GM13977 (cell line): ENCODE measurements around the gene CASKIN2.

Experiments used
- DNase-seq: peaks from one replicate; pipeline ENCODE4 v3.0.0; 2012; ENCODE audit warnings: low spot score
- CTCF ChIP-seq: IDR thresholded peaks from 2 replicates; pipeline ENCODE4 v1.5.1; 2012; ENCODE audit warnings: mild to moderate bottlenecking, control low read depth; ENCODE audit not compliant: insufficient read depth; ENCODE audit errors: extremely low read depth, missing control alignments
- in situ Hi-C: fragments of 300-500 bp; cut with MboI; formaldehyde crosslinking; loops from one replicate; pipeline ENCODE4 v1.12.0; 2022; ENCODE audit warnings: low sequenced_read_pairs, low pct_unique_long_range_greater_than_20kb, mixed read lengths, inconsistent platforms; ENCODE audit not compliant: unreplicated experiment

The CASKIN2 gene

GRCh38 chr17:75552425-75553294, 37.3 kb upstream of the CASKIN2 start:
- TF ChIP-seq CTCF = no peak
- DNase-seq = no peak
- in situ Hi-C loops = no loop called here

GRCh38 chr17:75551266-75551665, 35.9 kb upstream of the CASKIN2 start:
- no peak for TF ChIP-seq CTCF
- in situ Hi-C loops = no loop called here
- DNase-seq = no peak

DNA sequence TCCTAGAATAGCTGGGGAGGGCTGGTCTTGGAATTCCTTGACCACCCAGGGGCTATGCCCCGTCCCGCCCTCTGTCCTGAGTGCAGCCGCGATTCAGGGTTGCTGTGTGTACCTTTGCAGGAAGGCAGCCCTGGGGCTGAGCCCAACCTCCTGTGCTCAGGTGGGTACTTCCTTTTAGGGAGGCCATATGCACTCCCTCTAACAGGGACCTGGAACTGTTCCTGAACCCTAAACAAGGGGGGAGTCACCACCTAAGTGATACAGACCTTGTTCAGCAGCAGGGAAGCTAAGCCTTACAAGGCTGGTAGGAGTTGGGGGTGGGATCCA, 34.8 kb upstream of the CASKIN2 start:
- in situ Hi-C loops = no loop called here
- no peak for TF ChIP-seq CTCF
- no peak for DNase-seq

DNA sequence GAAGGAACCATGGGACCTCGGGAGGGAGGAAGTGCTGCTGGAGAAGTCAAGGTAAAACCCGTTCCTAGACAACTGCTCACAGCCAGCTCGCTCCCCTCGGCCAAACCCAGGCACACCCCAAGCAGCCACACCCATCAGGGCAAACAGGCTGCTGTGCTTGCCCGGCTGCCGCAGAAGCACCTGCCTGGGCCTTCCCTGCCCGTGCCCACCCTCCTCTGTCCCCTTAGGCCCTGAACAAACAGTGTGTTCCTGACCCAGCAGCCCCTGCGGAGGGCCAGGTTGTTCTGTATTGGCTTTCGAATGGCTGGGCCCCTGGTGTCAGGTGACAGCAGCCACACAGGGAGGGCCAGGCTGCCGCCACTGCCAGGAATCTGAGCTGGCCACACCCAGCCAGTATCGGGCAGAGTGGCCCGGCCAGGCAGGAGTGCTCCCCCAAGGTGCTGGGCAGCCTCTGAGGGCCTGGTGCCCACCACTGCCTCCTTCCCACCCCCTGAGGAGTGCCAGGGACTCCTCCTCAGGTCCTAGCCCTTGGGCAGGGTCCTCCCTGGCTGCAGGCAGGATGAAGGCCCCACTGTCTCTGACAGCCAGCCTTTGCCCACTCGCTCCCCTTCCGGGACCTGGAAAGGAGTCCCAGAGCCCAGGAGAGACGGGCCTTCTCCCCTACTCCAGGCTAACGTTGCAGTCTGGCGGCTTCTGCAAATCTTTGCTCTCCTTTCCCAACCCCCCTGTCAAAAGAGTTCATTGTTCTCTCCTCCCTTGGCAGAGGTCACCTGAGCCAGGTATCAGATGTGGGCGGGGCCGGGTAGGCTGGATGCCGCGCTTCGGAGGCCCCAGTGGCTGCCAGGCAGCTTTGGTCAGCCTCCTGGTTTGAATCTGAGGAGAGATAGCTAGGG, 34.2 kb upstream of the CASKIN2 start:
- no peak for TF ChIP-seq CTCF
- no peak for DNase-seq
- in situ Hi-C loops = no loop called here

DNA sequence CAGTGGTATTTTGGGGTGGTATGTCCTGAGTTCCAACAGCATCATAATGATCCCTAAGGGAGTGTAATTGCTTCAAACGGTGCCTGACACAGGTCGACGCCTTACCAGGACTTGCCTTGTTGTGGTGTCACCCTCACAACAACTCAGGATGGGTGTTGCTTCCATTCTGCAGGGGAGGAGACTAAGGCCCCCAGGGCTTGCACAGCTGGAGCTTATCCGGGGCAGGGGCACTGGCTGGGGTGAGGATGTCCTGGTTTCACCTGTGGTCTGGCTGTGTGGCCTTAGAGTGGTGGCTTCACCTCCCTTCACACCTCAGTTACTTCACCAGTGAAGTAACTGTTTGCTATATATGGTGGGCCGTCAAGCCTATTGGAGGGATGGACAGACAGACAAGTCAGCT, 33.5 kb upstream of the CASKIN2 start:
- TF ChIP-seq CTCF = no peak
- no peak for DNase-seq
- in situ Hi-C loops = no loop called here

- no peak for TF ChIP-seq CTCF
- in situ Hi-C loops = no loop called here
- DNase-seq = no peak
Measured at GRCh38 chr17:75547091-75547490, 31.8 kb upstream of the CASKIN2 start.
